ENCODE measurements around the gene KLRF1. TPM values are rescaled to one million over a fixed set of nuclear protein-coding genes. Genes with fewer than 3 reads are reported as not detected.

The KLRF1 gene
- total RNA-seq, 1 donor from 2014 or later: 0.24 TPM

Other genes starting within 250 kb of the KLRF1 start
- gene KLRB1, start 219.6 kb upstream of the KLRF1 start, total RNA-seq: 0.38 TPM
- gene CLEC2D, start 157.8 kb upstream of the KLRF1 start, total RNA-seq: 3.0 TPM
- gene CLECL1, start 94.4 kb upstream of the KLRF1 start, total RNA-seq: 0.76 TPM
- 0.32 TPM for gene CD69, start 66.6 kb upstream of the KLRF1 start, total RNA-seq
- gene CLEC2B, start 41.9 kb downstream of the KLRF1 start, total RNA-seq: 6.8 TPM
- gene KLRF2, start 54.0 kb downstream of the KLRF1 start, total RNA-seq: not detected
- gene CLEC2A, start 104.9 kb downstream of the KLRF1 start, total RNA-seq: not detected
- gene CLEC12A, start 143.9 kb downstream of the KLRF1 start, total RNA-seq: 6.5 TPM
- gene CLEC1B, start 171.6 kb downstream of the KLRF1 start, total RNA-seq: not detected
- gene CLEC12B, start 183.1 kb downstream of the KLRF1 start, total RNA-seq: not detected
- not detected for gene CLEC9A, start 203.2 kb downstream of the KLRF1 start, total RNA-seq